ENCODE data around the gene LGALS3. TPM values are rescaled to one million over a fixed set of nuclear protein-coding genes. Genes with fewer than 3 reads are reported as not detected.
A peak's percentile ranks its signal among the peaks of the same experiment; 100 is the strongest.

The LGALS3 gene
- total RNA-seq, 3 donors from 2014 or later, result 488 to 1,705 (median 1,380) TPM

DNA sequence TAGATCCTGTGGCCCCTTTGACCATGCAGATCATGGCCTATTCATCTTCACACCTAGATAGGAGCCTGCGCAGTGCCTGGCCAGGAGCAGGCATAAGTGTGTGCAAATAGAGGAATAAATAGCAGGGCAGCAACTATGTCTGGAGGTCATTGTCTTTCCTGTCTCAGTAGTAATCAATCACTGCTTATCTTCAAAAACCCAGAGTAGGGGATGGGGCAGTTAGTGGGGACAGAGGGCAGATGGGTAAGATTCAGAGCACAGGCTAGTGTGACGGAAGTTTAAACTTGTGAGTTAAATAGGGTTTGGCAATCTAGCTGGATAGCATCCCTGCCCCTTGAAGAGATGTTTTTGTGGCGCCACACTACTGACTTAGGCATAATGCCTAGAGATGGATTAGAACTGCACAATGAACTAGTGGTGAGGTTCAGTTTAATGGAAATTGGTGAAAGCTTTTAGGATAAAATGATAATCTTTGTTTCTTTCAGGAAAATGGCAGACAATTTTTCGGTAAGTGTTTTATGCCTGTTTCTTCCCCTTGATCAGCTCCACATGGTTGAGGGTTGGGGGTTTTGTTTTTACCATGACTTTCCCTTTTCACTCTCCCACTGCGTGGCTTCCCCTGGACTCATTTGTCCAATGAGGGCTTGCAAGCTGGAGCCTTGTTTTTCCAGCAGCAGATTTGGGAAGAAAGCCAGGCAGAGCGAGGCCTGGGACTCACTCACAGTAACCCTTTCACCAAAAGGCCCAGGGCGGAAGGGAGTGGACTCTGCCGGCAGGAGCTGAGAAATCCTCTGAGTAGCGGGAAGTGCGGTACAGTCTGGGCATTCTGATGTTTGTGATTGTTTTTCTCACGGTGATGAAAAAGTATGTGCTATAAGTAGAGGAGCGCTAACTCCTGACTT, 8.1 kb downstream of the LGALS3 start:
- peaks cover 20% of the 10 kb centered on the region for H3K36me3 ChIP-seq (ENCODE audit: low read depth)

DNA sequence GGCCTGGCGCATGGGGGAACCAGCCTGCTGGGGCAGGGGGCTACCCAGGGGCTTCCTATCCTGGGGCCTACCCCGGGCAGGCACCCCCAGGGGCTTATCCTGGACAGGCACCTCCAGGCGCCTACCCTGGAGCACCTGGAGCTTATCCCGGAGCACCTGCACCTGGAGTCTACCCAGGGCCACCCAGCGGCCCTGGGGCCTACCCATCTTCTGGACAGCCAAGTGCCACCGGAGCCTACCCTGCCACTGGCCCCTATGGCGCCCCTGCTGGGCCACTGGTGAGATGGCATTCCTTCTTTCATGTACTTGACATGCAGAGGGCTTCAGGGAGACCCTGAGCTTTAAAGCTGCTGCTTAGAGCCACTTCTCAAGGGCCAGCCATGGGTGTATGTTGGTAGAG, 9.0 kb downstream of the LGALS3 start:
- H3K4me1 ChIP-seq (ENCODE audit: low read depth), result peaks cover 22% of the 10 kb centered on the region
- no peaks in the 10 kb centered on the region for H3K9me3 ChIP-seq
- no peak overlapping the region for H3K4me3 ChIP-seq
- intact Hi-C loops (cut with DNase I, micrococcal nuclease), result no loop called here
- DNase-seq (no peak), ATAC-seq (peak; percentile 7)
- TF ChIP-seq, protein P1, sequence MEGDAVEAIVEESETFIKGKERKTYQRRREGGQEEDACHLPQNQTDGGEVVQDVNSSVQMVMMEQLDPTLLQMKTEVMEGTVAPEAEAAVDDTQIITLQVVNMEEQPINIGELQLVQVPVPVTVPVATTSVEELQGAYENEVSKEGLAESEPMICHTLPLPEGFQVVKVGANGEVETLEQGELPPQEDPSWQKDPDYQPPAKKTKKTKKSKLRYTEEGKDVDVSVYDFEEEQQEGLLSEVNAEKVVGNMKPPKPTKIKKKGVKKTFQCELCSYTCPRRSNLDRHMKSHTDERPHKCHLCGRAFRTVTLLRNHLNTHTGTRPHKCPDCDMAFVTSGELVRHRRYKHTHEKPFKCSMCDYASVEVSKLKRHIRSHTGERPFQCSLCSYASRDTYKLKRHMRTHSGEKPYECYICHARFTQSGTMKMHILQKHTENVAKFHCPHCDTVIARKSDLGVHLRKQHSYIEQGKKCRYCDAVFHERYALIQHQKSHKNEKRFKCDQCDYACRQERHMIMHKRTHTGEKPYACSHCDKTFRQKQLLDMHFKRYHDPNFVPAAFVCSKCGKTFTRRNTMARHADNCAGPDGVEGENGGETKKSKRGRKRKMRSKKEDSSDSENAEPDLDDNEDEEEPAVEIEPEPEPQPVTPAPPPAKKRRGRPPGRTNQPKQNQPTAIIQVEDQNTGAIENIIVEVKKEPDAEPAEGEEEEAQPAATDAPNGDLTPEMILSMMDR (IDR thresholded peaks at IDR 0.05), result no peak
- H3K36me3 ChIP-seq (ENCODE audit: low read depth), result peaks cover 20% of the 10 kb centered on the region

More for the DNA sequence above, 8.1 kb downstream of the LGALS3 start:
- TF ChIP-seq, protein P1 (IDR thresholded peaks at IDR 0.05), result no peak
- no peaks in the 10 kb centered on the region for H3K9me3 ChIP-seq
- no peak overlapping the region for H3K4me3 ChIP-seq
- peak; percentile 13 for ATAC-seq
- intact Hi-C loops (cut with DNase I, micrococcal nuclease), result no loop called here
- H3K4me1 ChIP-seq (ENCODE audit: low read depth), result peaks cover 29% of the 10 kb centered on the region
- peak in 1 of 3 donors; percentile 59 for DNase-seq

DNA sequence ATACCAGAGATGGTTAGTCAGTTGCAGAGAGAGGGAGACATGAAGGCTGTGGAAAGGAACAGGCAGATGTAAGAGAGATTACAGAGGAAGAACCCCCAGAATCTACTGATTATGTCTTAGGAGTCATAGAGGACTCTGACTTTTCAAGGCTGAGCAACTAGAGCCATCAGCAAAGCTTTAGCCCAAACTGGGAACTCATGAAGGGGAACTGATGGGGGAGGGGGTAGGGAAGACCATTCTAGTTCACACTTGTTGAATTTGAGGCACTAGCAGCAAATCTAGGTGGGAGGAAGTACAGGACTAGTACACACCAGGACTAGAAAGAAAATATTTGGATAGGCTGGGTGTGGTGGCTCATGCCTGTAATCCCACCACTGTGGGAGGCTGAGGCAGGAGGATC, 10.1 kb downstream of the LGALS3 start:
- ATAC-seq, result no peak
- peaks cover 20% of the 10 kb centered on the region for H3K36me3 ChIP-seq (ENCODE audit: low read depth)
- no peak for DNase-seq
- TF ChIP-seq, protein P1 (IDR thresholded peaks at IDR 0.05), result no peak
- H3K9me3 ChIP-seq, result no peaks in the 10 kb centered on the region
- peaks cover 16% of the 10 kb centered on the region for H3K4me1 ChIP-seq (ENCODE audit: low read depth)
- intact Hi-C loops (cut with DNase I, micrococcal nuclease), result no loop called here
- no peak overlapping the region for H3K4me3 ChIP-seq

GRCh38 chr14:55139696-55140509, 10.9 kb downstream of the LGALS3 start:
- TF ChIP-seq, protein P1 (IDR thresholded peaks at IDR 0.05), result no peak
- H3K4me1 ChIP-seq (ENCODE audit: low read depth), result peaks cover 13% of the 10 kb centered on the region
- peaks cover 20% of the 10 kb centered on the region for H3K36me3 ChIP-seq (ENCODE audit: low read depth)
- H3K4me3 ChIP-seq, result no peak overlapping the region
- intact Hi-C loops (cut with DNase I, micrococcal nuclease), result no loop called here
- no peaks in the 10 kb centered on the region for H3K9me3 ChIP-seq
- ATAC-seq, result no peak
- no peak for DNase-seq

GRCh38 chr14:55141825-55142224, 12.8 kb downstream of the LGALS3 start:
- H3K36me3 ChIP-seq (ENCODE audit: low read depth), result peaks cover 20% of the 10 kb centered on the region
- intact Hi-C loops (cut with DNase I, micrococcal nuclease), result no loop called here
- no peaks in the 10 kb centered on the region for H3K9me3 ChIP-seq
- peaks cover 6% of the 10 kb centered on the region for H3K4me1 ChIP-seq (ENCODE audit: low read depth)
- TF ChIP-seq, protein P1 (IDR thresholded peaks at IDR 0.05), result no peak
- no peak overlapping the region for H3K4me3 ChIP-seq
- ATAC-seq (peak; percentile 5), DNase-seq (no peak)

Measured in mucosa of descending colon (tissue), 3 donors.